Suprapubic skin (tissue), 4 donors: Measurements from ENCODE around the gene RBMS1. TPM values are rescaled to one million over a fixed set of nuclear protein-coding genes. Genes with fewer than 3 reads are reported as not detected.
A peak's percentile ranks its signal among the peaks of the same experiment; 100 is the strongest.

Experiments
- DNase-seq, 2 donors: peaks; one replicate each; pipeline ENCODE4 v3.0.0-alpha.2; 2019; ENCODE audit warnings: low spot score in 2 of 2
- H3K27ac ChIP-seq: fragments of 200-600 bp; sonication (generic); one replicate; pipeline ENCODE4 v1.5.1; 2019
- H3K27me3 ChIP-seq: fragments of 200-600 bp; sonication (generic); one replicate; pipeline ENCODE4 v1.5.1; 2019
- H3K36me3 ChIP-seq: fragments of 200-600 bp; sonication (generic); one replicate; pipeline ENCODE4 v1.5.1; 2019
- H3K4me1 ChIP-seq: fragments of 200-600 bp; sonication (generic); one replicate; pipeline ENCODE4 v1.5.1; 2019
- H3K4me3 ChIP-seq: fragments of 200-600 bp; sonication (generic); one replicate; pipeline ENCODE4 v1.5.1; 2019; ENCODE audit warnings: mild to moderate bottlenecking
- H3K9me3 ChIP-seq: fragments of 200-600 bp; sonication (generic); one replicate; pipeline ENCODE4 v1.5.1; 2019
- EP300 ChIP-seq: sonication (generic); formaldehyde crosslinking; IDR thresholded peaks from one replicate; pipeline ENCODE4 v1.6.1; 2017; ENCODE audit warnings: antibody characterized with exemption
- POLR2A ChIP-seq, 2 donors: fragments of 450-650 bp; IDR thresholded peaks; one replicate each; pipeline ENCODE4 v1.6.1; 2017; ENCODE audit warnings: antibody characterized with exemption in 2 of 2, mild to moderate bottlenecking in 2 of 2, moderate library complexity in 2 of 2
- POLR2AphosphoS5 ChIP-seq, 3 donors: sonication (generic); formaldehyde crosslinking; IDR thresholded peaks; one replicate each; pipeline ENCODE4 v1.6.1; 2017; ENCODE audit warnings: antibody characterized with exemption in 3 of 3
- WGBS: methylation state at CpG from one replicate; pipeline ENCODE4 v1.1.5; 2018; 5-methylcytosine and 5-hydroxymethylcytosine counted together
- total RNA-seq, 4 donors: library from RNA; depleted of rRNA; stranded (reverse); fragments of >200 nt; gene quantifications; one replicate each; pipeline ENCODE4 v1.1.0, GENCODE V29; 2016
- TF ChIP-seq, protein P1 (sequence below), 2 donors: fragments of 200-600 bp in 1 of 2; fragments of 450-650 bp in 1 of 2; sonication (generic) in 1 of 2; IDR thresholded peaks; one replicate each; pipeline ENCODE4 v1.5.1; 2016 to 2019; ENCODE audit warnings: antibody characterized with exemption in 2 of 2, mild to moderate bottlenecking in 1 of 2, moderate library complexity in 1 of 2

RBMS1 gene
- total RNA-seq, 4 donors from 2014 or later, result 55.7 to 92.2 (median 62.2) TPM

DNA sequence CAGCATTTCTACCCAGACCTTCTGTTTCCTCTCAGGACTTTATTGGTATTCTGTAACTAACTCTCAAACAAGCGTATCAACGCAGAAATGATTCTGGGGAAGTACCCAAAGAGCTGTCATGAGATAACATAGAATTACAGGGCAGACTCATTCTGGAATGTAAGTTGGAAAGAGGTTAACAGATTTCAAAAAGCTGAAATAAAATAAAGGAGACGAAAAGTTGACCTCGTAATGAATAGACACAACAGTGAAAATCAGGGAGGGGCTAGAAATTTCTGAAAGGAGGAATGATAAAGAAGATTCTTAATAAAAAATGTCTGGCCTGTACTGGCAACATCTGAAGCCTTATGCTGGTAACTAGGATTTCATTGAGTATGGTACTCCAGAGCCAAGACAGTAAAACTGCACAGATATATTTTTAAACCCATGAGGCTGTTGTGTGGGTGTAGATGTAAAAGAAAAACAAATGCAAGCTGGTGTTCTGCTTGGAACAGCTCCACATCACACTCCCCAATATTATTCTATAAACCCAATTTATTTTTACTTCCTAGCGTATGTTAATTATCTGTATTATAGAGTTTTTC lies 23.9 kb downstream of the RBMS1 start:
- no peaks in the 10 kb centered on the region for H3K9me3 ChIP-seq
- H3K4me3 ChIP-seq, result no peak overlapping the region
- H3K27me3 ChIP-seq, result no peaks in the 10 kb centered on the region
- H3K27ac ChIP-seq, result no peak overlapping the region
- no peak for DNase-seq
- 41% methylated on average over 5 of the region's 5 CpGs for WGBS
- no peaks in the 10 kb centered on the region for H3K36me3 ChIP-seq
- peaks cover 59% of the 10 kb centered on the region for H3K4me1 ChIP-seq
- TF ChIP-seq POLR2A (IDR thresholded peaks at IDR 0.05) (no peak), POLR2AphosphoS5 (IDR thresholded peaks at IDR 0.05) (no peak), EP300 (no peak)
- TF ChIP-seq, protein P1, sequence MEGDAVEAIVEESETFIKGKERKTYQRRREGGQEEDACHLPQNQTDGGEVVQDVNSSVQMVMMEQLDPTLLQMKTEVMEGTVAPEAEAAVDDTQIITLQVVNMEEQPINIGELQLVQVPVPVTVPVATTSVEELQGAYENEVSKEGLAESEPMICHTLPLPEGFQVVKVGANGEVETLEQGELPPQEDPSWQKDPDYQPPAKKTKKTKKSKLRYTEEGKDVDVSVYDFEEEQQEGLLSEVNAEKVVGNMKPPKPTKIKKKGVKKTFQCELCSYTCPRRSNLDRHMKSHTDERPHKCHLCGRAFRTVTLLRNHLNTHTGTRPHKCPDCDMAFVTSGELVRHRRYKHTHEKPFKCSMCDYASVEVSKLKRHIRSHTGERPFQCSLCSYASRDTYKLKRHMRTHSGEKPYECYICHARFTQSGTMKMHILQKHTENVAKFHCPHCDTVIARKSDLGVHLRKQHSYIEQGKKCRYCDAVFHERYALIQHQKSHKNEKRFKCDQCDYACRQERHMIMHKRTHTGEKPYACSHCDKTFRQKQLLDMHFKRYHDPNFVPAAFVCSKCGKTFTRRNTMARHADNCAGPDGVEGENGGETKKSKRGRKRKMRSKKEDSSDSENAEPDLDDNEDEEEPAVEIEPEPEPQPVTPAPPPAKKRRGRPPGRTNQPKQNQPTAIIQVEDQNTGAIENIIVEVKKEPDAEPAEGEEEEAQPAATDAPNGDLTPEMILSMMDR (IDR thresholded peaks at IDR 0.05), result no peak

DNA sequence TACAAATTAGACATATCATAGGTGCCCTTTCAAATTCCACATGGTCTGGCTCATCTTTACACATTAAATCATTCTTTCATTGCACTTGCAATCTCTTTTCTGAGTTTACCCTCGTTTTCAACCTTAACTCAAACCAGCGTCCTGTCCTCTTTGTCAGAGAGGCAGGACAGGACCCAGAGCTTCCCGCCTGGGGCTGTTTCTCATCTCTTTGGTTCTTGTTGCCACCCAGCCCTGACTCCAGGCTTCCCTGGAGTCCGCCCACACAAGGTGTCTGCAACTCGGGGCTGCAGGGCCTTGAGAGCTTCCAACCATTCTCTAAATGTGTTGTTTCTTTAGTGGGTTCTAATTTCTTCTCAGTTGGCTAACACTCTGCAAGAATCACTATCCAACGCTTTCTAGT lies 24.4 kb downstream of the RBMS1 start:
- peaks cover 60% of the 10 kb centered on the region for H3K4me1 ChIP-seq
- H3K27ac ChIP-seq, result no peak overlapping the region

GRCh38 chr2:160467086-160467485 lies 26.5 kb downstream of the RBMS1 start:
- TF ChIP-seq POLR2AphosphoS5 (IDR thresholded peaks at IDR 0.05), result no peak
- TF ChIP-seq POLR2A (IDR thresholded peaks at IDR 0.05), result no peak
- no peak for TF ChIP-seq EP300
- TF ChIP-seq, protein P1 (IDR thresholded peaks at IDR 0.05), result no peak
- H3K9me3 ChIP-seq, result no peaks in the 10 kb centered on the region
- H3K36me3 ChIP-seq, result no peaks in the 10 kb centered on the region
- H3K4me3 ChIP-seq, result no peak overlapping the region
- H3K27ac ChIP-seq, result no peak overlapping the region
- no peak for DNase-seq
- H3K27me3 ChIP-seq, result no peaks in the 10 kb centered on the region
- WGBS, result 94% methylated on average over 6 of the region's 6 CpGs
- H3K4me1 ChIP-seq, result peaks cover 51% of the 10 kb centered on the region

More for the DNA sequence above, 24.4 kb downstream of the RBMS1 start:
- H3K9me3 ChIP-seq, result no peaks in the 10 kb centered on the region
- no peak for DNase-seq
- no peak for TF ChIP-seq POLR2AphosphoS5 (IDR thresholded peaks at IDR 0.05)
- TF ChIP-seq, protein P1 (IDR thresholded peaks at IDR 0.05), result no peak
- TF ChIP-seq EP300, result no peak
- no peak for TF ChIP-seq POLR2A (IDR thresholded peaks at IDR 0.05)
- no peaks in the 10 kb centered on the region for H3K36me3 ChIP-seq
- 58% methylated on average over 6 of the region's 6 CpGs for WGBS
- H3K27me3 ChIP-seq, result no peaks in the 10 kb centered on the region
- H3K4me3 ChIP-seq, result no peak overlapping the region

DNA sequence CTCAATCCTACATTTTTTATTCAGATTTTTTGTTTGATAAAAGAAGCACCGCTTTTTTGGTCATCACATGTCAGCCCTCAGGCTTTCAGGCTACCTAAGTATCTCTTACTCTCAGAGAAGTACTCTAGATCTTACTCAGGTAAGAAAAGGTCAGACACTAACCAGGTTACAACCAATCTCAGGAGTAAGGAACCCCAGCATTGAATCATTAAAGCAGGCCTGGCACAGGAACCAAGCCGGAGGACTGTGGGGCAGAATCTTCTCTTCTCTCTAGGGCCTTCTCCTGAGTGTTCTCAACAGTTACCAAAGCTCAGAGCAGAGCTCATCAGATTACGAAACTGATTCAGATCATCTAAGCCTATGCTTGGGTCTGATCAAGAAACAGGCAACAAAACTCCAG lies 28.2 kb downstream of the RBMS1 start:
- 68% methylated on average over 3 of the region's 3 CpGs for WGBS
- no peak for DNase-seq
- TF ChIP-seq EP300 (no peak), POLR2AphosphoS5 (IDR thresholded peaks at IDR 0.05) (no peak), POLR2A (IDR thresholded peaks at IDR 0.05) (no peak)
- TF ChIP-seq, protein P1 (IDR thresholded peaks at IDR 0.05), result no peak
- H3K9me3 ChIP-seq, result no peaks in the 10 kb centered on the region
- H3K27me3 ChIP-seq, result no peaks in the 10 kb centered on the region
- no peaks in the 10 kb centered on the region for H3K36me3 ChIP-seq
- H3K4me1 ChIP-seq, result peaks cover 47% of the 10 kb centered on the region
- H3K27ac ChIP-seq, result peak overlapping the region; percentile 24
- no peak overlapping the region for H3K4me3 ChIP-seq

DNA sequence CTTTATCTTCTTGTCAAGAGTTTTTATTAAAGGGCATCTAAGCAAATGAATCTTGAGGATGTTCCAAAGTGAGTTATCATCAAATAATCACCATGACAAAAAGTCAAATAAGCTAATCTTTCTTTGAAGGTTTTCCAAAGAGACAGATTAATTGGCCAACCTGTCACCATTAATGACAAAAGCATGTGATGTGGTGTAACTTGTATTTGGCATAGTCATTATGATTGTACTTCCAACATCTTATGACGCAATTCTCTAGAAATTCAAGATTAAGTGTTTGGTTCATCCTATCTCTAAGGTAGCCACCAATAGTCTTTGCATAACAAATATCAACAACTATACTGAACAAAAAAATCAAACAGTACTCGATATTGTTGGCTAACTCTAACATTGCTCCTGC lies 28.6 kb downstream of the RBMS1 start:
- Histone ChIP-seq H3K9me3 (no peaks in the 10 kb centered on the region), H3K4me1 (peaks cover 43% of the 10 kb centered on the region), H3K36me3 (no peaks in the 10 kb centered on the region), H3K27me3 (no peaks in the 10 kb centered on the region), H3K27ac (peak overlapping the region; percentile 24), H3K4me3 (no peak overlapping the region)
- no peak for DNase-seq
- WGBS, result 40% methylated on average over 2 of the region's 2 CpGs
- TF ChIP-seq POLR2A (IDR thresholded peaks at IDR 0.05), result no peak
- TF ChIP-seq EP300, result no peak
- TF ChIP-seq, protein P1 (IDR thresholded peaks at IDR 0.05), result no peak
- no peak for TF ChIP-seq POLR2AphosphoS5 (IDR thresholded peaks at IDR 0.05)
